Neuronal stem cell (in vitro differentiated cells): ENCODE measurements around the gene CD226.

Source experiments
- DNase-seq: peaks from one replicate; pipeline ENCODE4 v3.0.0-alpha.2; 2013; ENCODE audit warnings: low spot score
- H2AFZ ChIP-seq: one replicate; pipeline ENCODE4 v1.6.1; 2013; ENCODE audit warnings: mild to moderate bottlenecking, low read length, inconsistent platforms
- H2AK5ac ChIP-seq: 2 replicates; pipeline ENCODE4 v1.6.1; 2013; ENCODE audit warnings: low read depth, mild to moderate bottlenecking, inconsistent platforms, low read length, moderate library complexity, mixed read lengths
- H2BK120ac ChIP-seq: 2 replicates; pipeline ENCODE4 v1.6.1; 2013; ENCODE audit warnings: low read depth, mild to moderate bottlenecking, inconsistent platforms, low read length, moderate library complexity, mixed read lengths
- H2BK12ac ChIP-seq: one replicate; pipeline ENCODE4 v1.6.1; 2013; ENCODE audit warnings: low read length, inconsistent platforms
- H2BK15ac ChIP-seq: 2 replicates; pipeline ENCODE4 v1.6.1; 2013; ENCODE audit warnings: mild to moderate bottlenecking, low read length, inconsistent platforms, mixed read lengths
- H2BK5ac ChIP-seq: one replicate; pipeline ENCODE4 v1.6.1; 2013; ENCODE audit warnings: inconsistent platforms, mild to moderate bottlenecking, low read length, moderate library complexity
- H3K14ac ChIP-seq: one replicate; pipeline ENCODE4 v1.6.1; 2013; ENCODE audit warnings: low read length, inconsistent platforms
- H3K18ac ChIP-seq: 2 replicates; pipeline ENCODE4 v1.6.1; 2013; ENCODE audit warnings: low read length, inconsistent platforms
- H3K23ac ChIP-seq: 2 replicates; pipeline ENCODE4 v1.6.1; 2013; ENCODE audit warnings: low read depth, mild to moderate bottlenecking, mixed read lengths, low read length, inconsistent platforms; ENCODE audit not compliant: poor library complexity
- H3K27ac ChIP-seq: replicated peaks from 3 replicates; pipeline ENCODE4 v1.5.1; 2013; ENCODE audit warnings: low read length, inconsistent platforms
- H3K27me3 ChIP-seq, 3 experiments: 2 replicates each; pipeline ENCODE4 v1.6.1; 2013; ENCODE audit warnings: low read length in 3 of 3, mild to moderate bottlenecking in 2 of 3, inconsistent platforms in 1 of 3, low read depth in 1 of 3, mixed read lengths in 1 of 3, moderate library complexity in 1 of 3; ENCODE audit not compliant: control insufficient read depth in 3 of 3, insufficient read depth in 3 of 3
- H3K36me3 ChIP-seq, 2 donors: replicated peaks in 1 of 2; 2 replicates each; pipeline ENCODE4 v1.6.1; 2013; ENCODE audit warnings: low read length in 2 of 2; ENCODE audit not compliant: control insufficient read depth in 2 of 2, insufficient read depth in 2 of 2
- H3K4ac ChIP-seq: 2 replicates; pipeline ENCODE4 v1.6.1; 2013; ENCODE audit warnings: inconsistent platforms, mild to moderate bottlenecking, low read length, moderate library complexity
- H3K4me1 ChIP-seq, 2 donors: 1 replicate in 1 of 2; 2 replicates in 1 of 2; pipeline ENCODE4 v1.6.1; 2013; ENCODE audit warnings: low read length in 2 of 2, low read depth in 1 of 2; ENCODE audit not compliant: control insufficient read depth in 2 of 2, insufficient read depth in 1 of 2
- H3K4me2 ChIP-seq: one replicate; pipeline ENCODE4 v1.6.1; 2013; ENCODE audit warnings: mild to moderate bottlenecking, low read length, inconsistent platforms; ENCODE audit not compliant: insufficient read depth, poor library complexity, severe bottlenecking
- H3K4me3 ChIP-seq, 2 donors: 2 replicates each; pipeline ENCODE4 v1.5.1; 2013; ENCODE audit warnings: low read length in 2 of 2, mild to moderate bottlenecking in 2 of 2, inconsistent platforms in 1 of 2, moderate library complexity in 1 of 2
- H3K79me1 ChIP-seq: one replicate; pipeline ENCODE4 v1.6.1; 2013; ENCODE audit warnings: low read depth, mild to moderate bottlenecking, inconsistent platforms, low read length, moderate library complexity
- H3K9ac ChIP-seq: one replicate; pipeline ENCODE4 v1.6.1; 2013; ENCODE audit warnings: mild to moderate bottlenecking, low read depth, low read length, inconsistent platforms; ENCODE audit not compliant: poor library complexity
- H3K9me3 ChIP-seq, 2 donors: replicated peaks in 1 of 2; 2 replicates each; pipeline versions ENCODE3 to v1.6.1; 2013; ENCODE audit warnings: low read length in 2 of 2, mild to moderate bottlenecking in 2 of 2, inconsistent platforms in 1 of 2, low read depth in 1 of 2, mixed read lengths in 1 of 2, moderate library complexity in 1 of 2; ENCODE audit not compliant: control insufficient read depth in 2 of 2, insufficient read depth in 1 of 2
- H4K8ac ChIP-seq: one replicate; pipeline ENCODE4 v1.6.1; 2013; ENCODE audit warnings: low read depth, mild to moderate bottlenecking, inconsistent platforms, low read length, moderate library complexity
- H4K91ac ChIP-seq: one replicate; pipeline ENCODE4 v1.6.1; 2013; ENCODE audit warnings: low read length, low read depth, mild to moderate bottlenecking, inconsistent platforms; ENCODE audit not compliant: poor library complexity
- WGBS, 2 donors: extraction: QIAGEN DNeasy Blood & Tissue Kit; methylation state at CpG; one replicate each; pipeline ENCODE4 v1.1.7; 2013; ENCODE audit warnings: missing lambda C conversion rate in 2 of 2, mixed read lengths in 1 of 2; ENCODE audit not compliant: insufficient read length in 2 of 2, insufficient replicate concordance in 1 of 2; ENCODE audit errors: extremely low coverage in 2 of 2; 5-methylcytosine and 5-hydroxymethylcytosine counted together

CD226 gene

GRCh38 chr18:69992776-69993175 is 45.1 kb upstream of the CD226 start:
- no peak overlapping the region for H3K23ac ChIP-seq
- no peak overlapping the region for H2BK5ac ChIP-seq
- no peak overlapping the region for H2AK5ac ChIP-seq
- no peak for DNase-seq
- H4K91ac ChIP-seq = no peak overlapping the region
- peaks cover 0 to 4% of the 10 kb centered on the region in 2 donors for H3K4me1 ChIP-seq
- H2AFZ ChIP-seq = no peak overlapping the region
- no peak overlapping the region for H4K8ac ChIP-seq
- H2BK12ac ChIP-seq = no peak overlapping the region
- H3K36me3 ChIP-seq = no peaks in the 10 kb centered on the region
- H2BK120ac ChIP-seq = no peak overlapping the region
- H3K27ac ChIP-seq = no peak overlapping the region
- no peak overlapping the region for H3K9ac ChIP-seq
- H3K4me2 ChIP-seq = no peak overlapping the region
- H3K9me3 ChIP-seq = peaks cover 0 to 4% of the 10 kb centered on the region in 2 donors
- no CpG with 5 or more reads among the region's 1 CpG for WGBS, 2 donors
- H3K18ac ChIP-seq = no peak overlapping the region
- H2BK15ac ChIP-seq = no peak overlapping the region
- no peak overlapping the region for H3K14ac ChIP-seq
- no peaks in the 10 kb centered on the region for H3K27me3 ChIP-seq
- H3K4me3 ChIP-seq = no peak overlapping the region
- no peak overlapping the region for H3K4ac ChIP-seq
- H3K79me1 ChIP-seq = no peaks in the 10 kb centered on the region

- no peak overlapping the region for H2AK5ac ChIP-seq
- H3K4me1 ChIP-seq = peaks cover 0 to 3% of the 10 kb centered on the region in 2 donors
- no peak overlapping the region for H3K18ac ChIP-seq
- H3K23ac ChIP-seq = no peak overlapping the region
- H2BK120ac ChIP-seq = no peak overlapping the region
- WGBS, 2 donors = no CpG with 5 or more reads among the region's 1 CpG
- H3K27ac ChIP-seq = no peak overlapping the region
- no peak overlapping the region for H3K14ac ChIP-seq
- no peak for DNase-seq
- H3K4me2 ChIP-seq = no peak overlapping the region
- no peak overlapping the region for H3K4me3 ChIP-seq
- no peak overlapping the region for H2BK5ac ChIP-seq
- no peak overlapping the region for H3K9ac ChIP-seq
- no peak overlapping the region for H4K91ac ChIP-seq
- no peak overlapping the region for H2BK12ac ChIP-seq
- H3K4ac ChIP-seq = no peak overlapping the region
- no peaks in the 10 kb centered on the region for H3K79me1 ChIP-seq
- peaks cover 0 to 14% of the 10 kb centered on the region in 2 donors for H3K9me3 ChIP-seq
- no peaks in the 10 kb centered on the region for H3K36me3 ChIP-seq
- no peaks in the 10 kb centered on the region for H3K27me3 ChIP-seq
- no peak overlapping the region for H2BK15ac ChIP-seq
- H2AFZ ChIP-seq = no peak overlapping the region
- H4K8ac ChIP-seq = no peak overlapping the region
These were observed 40.2 kb upstream of the CD226 start for GRCh38 chr18:69987870-69988269.

- Histone ChIP-seq H3K4ac (no peak overlapping the region), H3K27me3 (no peaks in the 10 kb centered on the region), H3K36me3 (no peaks in the 10 kb centered on the region), H2BK12ac (no peak overlapping the region), H2BK15ac (no peak overlapping the region), H3K23ac (no peak overlapping the region), H3K18ac (peak overlapping the region; percentile 72), H2BK120ac (no peak overlapping the region), H3K9ac (no peak overlapping the region), H3K14ac (peak overlapping the region; percentile 28), H3K4me3 (no peak overlapping the region), H2AFZ (no peak overlapping the region), H3K4me2 (no peak overlapping the region), H3K9me3 (peaks cover 0 to 14% of the 10 kb centered on the region in 2 donors), H4K8ac (peak overlapping the region; percentile 9), H3K27ac (no peak overlapping the region), H3K79me1 (no peaks in the 10 kb centered on the region), H4K91ac (no peak overlapping the region), H2AK5ac (no peak overlapping the region), H2BK5ac (no peak overlapping the region), H3K4me1 (peaks cover 0 to 3% of the 10 kb centered on the region in 2 donors)
- no peak for DNase-seq
- no CpG with 5 or more reads among the region's 4 CpGs for WGBS, 2 donors
These were observed 37.6 kb upstream of the CD226 start for GRCh38 chr18:69985239-69985638.

GRCh38 chr18:69982417-69982816 is 34.7 kb upstream of the CD226 start:
- Histone ChIP-seq H3K9ac (no peak overlapping the region), H2BK5ac (no peak overlapping the region), H3K23ac (no peak overlapping the region), H3K4me3 (no peak overlapping the region), H3K9me3 (peaks cover 0 to 10% of the 10 kb centered on the region in 2 donors), H2AFZ (no peak overlapping the region), H3K79me1 (no peaks in the 10 kb centered on the region), H4K91ac (no peak overlapping the region), H2BK15ac (no peak overlapping the region), H3K4me2 (no peak overlapping the region), H2AK5ac (no peak overlapping the region), H3K4me1 (peaks cover 0 to 3% of the 10 kb centered on the region in 2 donors), H2BK120ac (no peak overlapping the region), H4K8ac (no peak overlapping the region), H3K4ac (no peak overlapping the region), H3K14ac (no peak overlapping the region), H3K36me3 (no peaks in the 10 kb centered on the region), H3K27me3 (no peaks in the 10 kb centered on the region), H3K27ac (no peak overlapping the region), H3K18ac (no peak overlapping the region), H2BK12ac (no peak overlapping the region)
- DNase-seq = no peak
- WGBS, 2 donors = no CpG with 5 or more reads among the region's 4 CpGs
